Endothelial cell of umbilical vein (primary cell): ENCODE data around the gene LGALS7.
"Not testable (repeated sequence)": the region's sequence is repeated elsewhere in the genome, so short reads cannot be mapped to it uniquely, and the experiment has no call there.

Experiments used
- MAX ChIP-seq: IDR thresholded peaks from 2 replicates; pipeline ENCODE4 v1.6.1; 2011; ENCODE audit not compliant: insufficient read depth, insufficient read length
- TF ChIP-seq, protein P1 (sequence below), 2 donors: IDR thresholded peaks; 1 replicate in 1 of 2; 2 replicates in 1 of 2; pipeline ENCODE4 v1.5.1; 2011; ENCODE audit warnings: low read length in 2 of 2, mild to moderate bottlenecking in 2 of 2, moderate library complexity in 2 of 2, control low read depth in 1 of 2, inconsistent platforms in 1 of 2, low read depth in 1 of 2; ENCODE audit not compliant: insufficient read depth in 1 of 2; ENCODE audit errors: extremely low read depth in 1 of 2

- TF ChIP-seq MAX: not testable (repeated sequence)
- TF ChIP-seq, protein P1, sequence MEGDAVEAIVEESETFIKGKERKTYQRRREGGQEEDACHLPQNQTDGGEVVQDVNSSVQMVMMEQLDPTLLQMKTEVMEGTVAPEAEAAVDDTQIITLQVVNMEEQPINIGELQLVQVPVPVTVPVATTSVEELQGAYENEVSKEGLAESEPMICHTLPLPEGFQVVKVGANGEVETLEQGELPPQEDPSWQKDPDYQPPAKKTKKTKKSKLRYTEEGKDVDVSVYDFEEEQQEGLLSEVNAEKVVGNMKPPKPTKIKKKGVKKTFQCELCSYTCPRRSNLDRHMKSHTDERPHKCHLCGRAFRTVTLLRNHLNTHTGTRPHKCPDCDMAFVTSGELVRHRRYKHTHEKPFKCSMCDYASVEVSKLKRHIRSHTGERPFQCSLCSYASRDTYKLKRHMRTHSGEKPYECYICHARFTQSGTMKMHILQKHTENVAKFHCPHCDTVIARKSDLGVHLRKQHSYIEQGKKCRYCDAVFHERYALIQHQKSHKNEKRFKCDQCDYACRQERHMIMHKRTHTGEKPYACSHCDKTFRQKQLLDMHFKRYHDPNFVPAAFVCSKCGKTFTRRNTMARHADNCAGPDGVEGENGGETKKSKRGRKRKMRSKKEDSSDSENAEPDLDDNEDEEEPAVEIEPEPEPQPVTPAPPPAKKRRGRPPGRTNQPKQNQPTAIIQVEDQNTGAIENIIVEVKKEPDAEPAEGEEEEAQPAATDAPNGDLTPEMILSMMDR (IDR thresholded peaks at IDR 0.05; ENCODE audit: extremely low read depth in 1 of 2, insufficient read depth in 1 of 2, low read depth in 1 of 2, low read length in 2 of 2): not testable (repeated sequence)
These were observed 12.7 kb upstream of the LGALS7 start for GRCh38 chr19:38786061-38786460.
